Activated T-helper 2 cell treated with anti-CD3 and anti-CD28 coated beads, Interferon-gamma antibody, Interleukin-2, Interleukin-4, amounts not matched to agents 10 μg/mL and 5 μg/mL and 100 μg/mL, durations not matched to agents 14 hours and 24 hours and 36 hours (primary cell): ENCODE data around the gene PLXNB1. TPM values are rescaled to one million over a fixed set of nuclear protein-coding genes. Genes with fewer than 3 reads are reported as not detected.
A peak's percentile ranks its signal among the peaks of the same experiment; 100 is the strongest.
"Not testable (repeated sequence)": the region's sequence is repeated elsewhere in the genome, so short reads cannot be mapped to it uniquely, and the experiment has no call there.

ENCODE experiments used
- DNase-seq: peaks from one replicate; pipeline ENCODE4 v3.0.0; 2021; ENCODE audit warnings: low spot score
- H3K27ac Mint-ChIP-seq: one replicate; pipeline ENCODE4 v1.8.0; 2021; ENCODE audit warnings: mixed read lengths
- H3K27me3 Mint-ChIP-seq: one replicate; pipeline ENCODE4 v1.8.0; 2021; ENCODE audit warnings: low read depth, mixed read lengths
- H3K36me3 Mint-ChIP-seq: one replicate; pipeline ENCODE4 v1.8.0; 2021; ENCODE audit warnings: low read depth, mixed read lengths
- H3K4me1 Mint-ChIP-seq: one replicate; pipeline ENCODE4 v1.8.0; 2021; ENCODE audit warnings: low read depth, mixed read lengths
- H3K4me3 Mint-ChIP-seq: one replicate; pipeline ENCODE4 v1.8.0; 2021; ENCODE audit warnings: low read depth, mild to moderate bottlenecking, moderate library complexity, mixed read lengths
- H3K9me3 Mint-ChIP-seq: one replicate; pipeline ENCODE4 v1.8.0; 2021; ENCODE audit warnings: mixed read lengths
- intact Hi-C: fragments of 100-400 bp; cut with micrococcal nuclease; formaldehyde crosslinking; loops from one replicate; pipeline ENCODE4 v1.15.1; 2023
- total RNA-seq: library from RNA; stranded (reverse); gene quantifications from 2 replicates; pipeline ENCODE4 v1.2.3, GENCODE V29; 2022

Gene PLXNB1
- 6.8 and 7.0 TPM in 2 replicates for total RNA-seq

- peak within 1 kb of the TSS; percentile 79 for H3K4me3 Mint-ChIP-seq
- peaks cover 4% of the 10 kb centered on the region for H3K4me1 Mint-ChIP-seq
- H3K27ac Mint-ChIP-seq: peak within 1 kb of the TSS; percentile 46
- peaks cover 22% of the 10 kb centered on the region for H3K36me3 Mint-ChIP-seq
- H3K9me3 Mint-ChIP-seq: no peaks in the 10 kb centered on the region
- H3K27me3 Mint-ChIP-seq: peaks cover 17% of the 10 kb centered on the region
- intact Hi-C loops: no loop called here
- no peak for DNase-seq
These were observed at the start of gene PLXNB1 for GRCh38 chr3:48429960-48430707. Gene PLXNB1, minus strand, starts transcription at chr3:48430086. Its CDS starts 5,475 bp downstream, at chr3:48424611.

- intact Hi-C loops: loop anchor here (10.0 kb wide), 1 partner anchor 156 kb away; the partner anchor contains the start of gene SLC26A6
- peaks cover 30% of the 10 kb centered on the region for H3K4me1 Mint-ChIP-seq
- H3K9me3 Mint-ChIP-seq: no peaks in the 10 kb centered on the region
These were observed 49.0 kb upstream of the PLXNB1 start for GRCh38 chr3:48478626-48479555.

GRCh38 chr3:48477959-48478520 lies 48.2 kb upstream of the PLXNB1 start:
- no peak for DNase-seq
- Mint-ChIP-seq H3K27ac (peak overlapping the region; percentile 94), H3K4me1 (peaks cover 37% of the 10 kb centered on the region), H3K36me3 (peaks cover 16% of the 10 kb centered on the region), H3K27me3 (no peaks in the 10 kb centered on the region), H3K9me3 (no peaks in the 10 kb centered on the region), H3K4me3 (peak overlapping the region; percentile 77)
- intact Hi-C loops: loop anchor here (10.0 kb wide), 1 partner anchor 157 kb away; the partner anchor contains the start of gene SLC26A6

More at GRCh38 chr3:48478626-48479555, 49.0 kb upstream of the PLXNB1 start:
- no peaks in the 10 kb centered on the region for H3K27me3 Mint-ChIP-seq
- H3K4me3 Mint-ChIP-seq: peak overlapping the region; percentile 77
- DNase-seq: peak; percentile 68
- H3K36me3 Mint-ChIP-seq: peaks cover 16% of the 10 kb centered on the region
- H3K27ac Mint-ChIP-seq: peak overlapping the region; percentile 94

GRCh38 chr3:48476426-48477053 lies 46.7 kb upstream of the PLXNB1 start:
- Mint-ChIP-seq H3K27me3 (no peaks in the 10 kb centered on the region), H3K9me3 (no peaks in the 10 kb centered on the region), H3K27ac (no peak overlapping the region), H3K4me3 (no peak overlapping the region), H3K36me3 (peaks cover 16% of the 10 kb centered on the region), H3K4me1 (peaks cover 44% of the 10 kb centered on the region)
- intact Hi-C loops: loop anchor here (10.0 kb wide), 1 partner anchor 158 kb away; the partner anchor contains the start of gene SLC26A6
- DNase-seq: no peak

- intact Hi-C loops: loop anchor here (10.0 kb wide), 1 partner anchor 160 kb away; the partner anchor contains the start of gene SLC26A6
- Mint-ChIP-seq H3K4me1 (peaks cover 43% of the 10 kb centered on the region), H3K9me3 (no peaks in the 10 kb centered on the region), H3K27me3 (no peaks in the 10 kb centered on the region), H3K27ac (peak overlapping the region; percentile 70), H3K36me3 (peaks cover 16% of the 10 kb centered on the region), H3K4me3 (no peak overlapping the region)
- no peak for DNase-seq
These were observed 45.3 kb upstream of the PLXNB1 start for GRCh38 chr3:48475188-48475587.

- Mint-ChIP-seq H3K27me3 (no peaks in the 10 kb centered on the region), H3K27ac (peak overlapping the region; percentile 70), H3K36me3 (peaks cover 20% of the 10 kb centered on the region), H3K4me1 (peaks cover 44% of the 10 kb centered on the region), H3K4me3 (peak overlapping the region; percentile 4), H3K9me3 (no peaks in the 10 kb centered on the region)
- intact Hi-C loops: loop anchor here (10.0 kb wide), 1 partner anchor 160 kb away; the partner anchor contains the start of gene SLC26A6
- no peak for DNase-seq
These were observed 44.7 kb upstream of the PLXNB1 start for GRCh38 chr3:48474619-48475018.

- H3K27ac Mint-ChIP-seq: not testable (repeated sequence)
- peaks cover 22% of the 10 kb centered on the region for H3K36me3 Mint-ChIP-seq
These were observed 44.1 kb upstream of the PLXNB1 start for GRCh38 chr3:48474031-48474430.

GRCh38 chr3:48473617-48473952 lies 43.7 kb upstream of the PLXNB1 start:
- intact Hi-C loops: loop anchor here (2.0 to 10.0 kb wide), 5 partner anchors 27 to 189 kb away; partner anchors contain the start of genes ATRIP, CELSR3, PFKFB4 and SHISA5
- peak overlapping the region; percentile 93 for H3K27ac Mint-ChIP-seq
- peaks cover 22% of the 10 kb centered on the region for H3K36me3 Mint-ChIP-seq
- H3K9me3 Mint-ChIP-seq: no peaks in the 10 kb centered on the region
- peak overlapping the region; percentile 76 for H3K4me3 Mint-ChIP-seq
- no peak for DNase-seq
- no peaks in the 10 kb centered on the region for H3K27me3 Mint-ChIP-seq
- peaks cover 45% of the 10 kb centered on the region for H3K4me1 Mint-ChIP-seq

More at GRCh38 chr3:48474031-48474430, 44.1 kb upstream of the PLXNB1 start:
- H3K4me1 Mint-ChIP-seq: peaks cover 46% of the 10 kb centered on the region
- not testable (repeated sequence) for H3K4me3 Mint-ChIP-seq, DNase-seq, H3K27me3 Mint-ChIP-seq, H3K9me3 Mint-ChIP-seq
- intact Hi-C loops: loop anchor here (10.0 kb wide), 1 partner anchor 161 kb away; the partner anchor contains the start of gene SLC26A6

- H3K9me3 Mint-ChIP-seq: no peaks in the 10 kb centered on the region
- intact Hi-C loops: loop anchor here (2.0 to 10.0 kb wide), 5 partner anchors 26 to 190 kb away; partner anchors contain the start of genes ATRIP, CELSR3, PFKFB4 and SHISA5
- H3K4me3 Mint-ChIP-seq: peak overlapping the region; percentile 76
- H3K36me3 Mint-ChIP-seq: peaks cover 27% of the 10 kb centered on the region
- H3K27ac Mint-ChIP-seq: peak overlapping the region; percentile 93
- H3K4me1 Mint-ChIP-seq: peaks cover 47% of the 10 kb centered on the region
- H3K27me3 Mint-ChIP-seq: no peaks in the 10 kb centered on the region
- peak; percentile 95 for DNase-seq
These were observed 43.2 kb upstream of the PLXNB1 start for GRCh38 chr3:48472923-48473616.

- no peaks in the 10 kb centered on the region for H3K9me3 Mint-ChIP-seq
- intact Hi-C loops: loop anchor here (2.0 to 10.0 kb wide), 5 partner anchors 26 to 190 kb away; partner anchors contain the start of genes ATRIP, CELSR3, PFKFB4 and SHISA5
- H3K27ac Mint-ChIP-seq: peak overlapping the region; percentile 93
- no peak for DNase-seq
- H3K27me3 Mint-ChIP-seq: no peaks in the 10 kb centered on the region
- peak overlapping the region; percentile 76 for H3K4me3 Mint-ChIP-seq
- H3K4me1 Mint-ChIP-seq: peaks cover 47% of the 10 kb centered on the region
- H3K36me3 Mint-ChIP-seq: peaks cover 32% of the 10 kb centered on the region
These were observed 42.7 kb upstream of the PLXNB1 start for GRCh38 chr3:48472673-48472922.

GRCh38 chr3:48470286-48470685 lies 40.4 kb upstream of the PLXNB1 start:
- Mint-ChIP-seq H3K4me1 (peaks cover 55% of the 10 kb centered on the region), H3K4me3 (peak overlapping the region; percentile 11), H3K27ac (peak overlapping the region; percentile 78), H3K27me3 (no peaks in the 10 kb centered on the region), H3K36me3 (peaks cover 52% of the 10 kb centered on the region), H3K9me3 (no peaks in the 10 kb centered on the region)
- DNase-seq: no peak
- intact Hi-C loops: loop anchor here (10.0 kb wide), 1 partner anchor 165 kb away; the partner anchor contains the start of gene SLC26A6
